Glutamatergic neuron (in vitro differentiated cells): ENCODE results near the gene COL19A1. TPM values are rescaled to one million over a fixed set of nuclear protein-coding genes. Genes with fewer than 3 reads are reported as not detected.
"Not testable (repeated sequence)": the region's sequence is repeated elsewhere in the genome, so short reads cannot be mapped to it uniquely, and the experiment has no call there.

Experiments
- DNase-seq: peaks from one replicate; pipeline ENCODE4 v3.0.0; 2022
- H3K27ac Mint-ChIP-seq: one replicate; pipeline ENCODE4 v1.8.0; 2020; ENCODE audit warnings: mild to moderate bottlenecking, mixed read lengths, inconsistent platforms; ENCODE audit not compliant: unreplicated experiment
- H3K27me3 Mint-ChIP-seq: one replicate; pipeline ENCODE4 v1.8.0; 2020; ENCODE audit warnings: mild to moderate bottlenecking, moderate library complexity, mixed read lengths, inconsistent platforms; ENCODE audit not compliant: unreplicated experiment
- H3K36me3 Mint-ChIP-seq: one replicate; pipeline ENCODE4 v1.8.0; 2020; ENCODE audit warnings: mild to moderate bottlenecking, mixed read lengths, inconsistent platforms; ENCODE audit not compliant: unreplicated experiment
- H3K4me1 Mint-ChIP-seq: one replicate; pipeline ENCODE4 v1.8.0; 2020; ENCODE audit warnings: mild to moderate bottlenecking, low read depth, mixed read lengths, inconsistent platforms; ENCODE audit not compliant: unreplicated experiment
- H3K4me3 Mint-ChIP-seq: one replicate; pipeline ENCODE4 v1.8.0; 2020; ENCODE audit warnings: mild to moderate bottlenecking, mixed read lengths, inconsistent platforms; ENCODE audit not compliant: unreplicated experiment
- H3K9me3 Mint-ChIP-seq: one replicate; pipeline ENCODE4 v1.8.0; 2020; ENCODE audit warnings: mild to moderate bottlenecking, moderate library complexity, mixed read lengths, inconsistent platforms; ENCODE audit not compliant: unreplicated experiment
- total RNA-seq: library from RNA; stranded (reverse); fragmentation: NEBNext Ultra II Directional; extraction: Animal tissue kit (Norgen Biotek cat#: 25700); gene quantifications from one replicate; pipeline ENCODE4 v1.2.1, GENCODE V29; 2021; ENCODE audit not compliant: unreplicated experiment
- TF ChIP-seq, protein P1 (sequence below): fragments of 200-600 bp; sonication (generic); IDR thresholded peaks from one replicate; pipeline ENCODE4 v1.5.0; 2021; ENCODE audit not compliant: partially characterized antibody, unreplicated experiment

Gene COL19A1
- total RNA-seq, 1 donor from 2014 or later = 0.78 TPM

- Mint-ChIP-seq H3K27me3 (peaks cover 2% of the 10 kb centered on the region), H3K27ac (peak overlapping the region; percentile 73), H3K4me1 (peaks cover 33% of the 10 kb centered on the region), H3K9me3 (peaks cover 6% of the 10 kb centered on the region), H3K36me3 (no peaks in the 10 kb centered on the region), H3K4me3 (no peak overlapping the region)
- DNase-seq = no peak
- TF ChIP-seq, protein P1, sequence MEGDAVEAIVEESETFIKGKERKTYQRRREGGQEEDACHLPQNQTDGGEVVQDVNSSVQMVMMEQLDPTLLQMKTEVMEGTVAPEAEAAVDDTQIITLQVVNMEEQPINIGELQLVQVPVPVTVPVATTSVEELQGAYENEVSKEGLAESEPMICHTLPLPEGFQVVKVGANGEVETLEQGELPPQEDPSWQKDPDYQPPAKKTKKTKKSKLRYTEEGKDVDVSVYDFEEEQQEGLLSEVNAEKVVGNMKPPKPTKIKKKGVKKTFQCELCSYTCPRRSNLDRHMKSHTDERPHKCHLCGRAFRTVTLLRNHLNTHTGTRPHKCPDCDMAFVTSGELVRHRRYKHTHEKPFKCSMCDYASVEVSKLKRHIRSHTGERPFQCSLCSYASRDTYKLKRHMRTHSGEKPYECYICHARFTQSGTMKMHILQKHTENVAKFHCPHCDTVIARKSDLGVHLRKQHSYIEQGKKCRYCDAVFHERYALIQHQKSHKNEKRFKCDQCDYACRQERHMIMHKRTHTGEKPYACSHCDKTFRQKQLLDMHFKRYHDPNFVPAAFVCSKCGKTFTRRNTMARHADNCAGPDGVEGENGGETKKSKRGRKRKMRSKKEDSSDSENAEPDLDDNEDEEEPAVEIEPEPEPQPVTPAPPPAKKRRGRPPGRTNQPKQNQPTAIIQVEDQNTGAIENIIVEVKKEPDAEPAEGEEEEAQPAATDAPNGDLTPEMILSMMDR = no peak
Measured at GRCh38 chr6:69957985-69958559, 91.7 kb downstream of the COL19A1 start.

GRCh38 chr6:69958978-69959377, 92.6 kb downstream of the COL19A1 start:
- Mint-ChIP-seq H3K27ac (no peak overlapping the region), H3K36me3 (no peaks in the 10 kb centered on the region), H3K9me3 (peaks cover 5% of the 10 kb centered on the region), H3K4me1 (peaks cover 26% of the 10 kb centered on the region), H3K27me3 (no peaks in the 10 kb centered on the region), H3K4me3 (no peak overlapping the region)
- TF ChIP-seq, protein P1 = no peak
- no peak for DNase-seq

- not testable (repeated sequence) for H3K9me3 Mint-ChIP-seq, H3K27me3 Mint-ChIP-seq, H3K36me3 Mint-ChIP-seq, DNase-seq, H3K4me3 Mint-ChIP-seq
- Mint-ChIP-seq H3K27ac (peak overlapping the region; percentile 87), H3K4me1 (peaks cover 13% of the 10 kb centered on the region)
Measured at GRCh38 chr6:69965974-69966373, 99.6 kb downstream of the COL19A1 start.

- DNase-seq = no peak
Measured at GRCh38 chr6:69973138-69973537, 106.8 kb downstream of the COL19A1 start.

GRCh38 chr6:69973763-69974162, 107.4 kb downstream of the COL19A1 start:
- H3K9me3 Mint-ChIP-seq = no peaks in the 10 kb centered on the region

More at GRCh38 chr6:69973138-69973537, 106.8 kb downstream of the COL19A1 start:
- H3K9me3 Mint-ChIP-seq = no peaks in the 10 kb centered on the region
- H3K27me3 Mint-ChIP-seq = peaks cover 5% of the 10 kb centered on the region
- H3K4me3 Mint-ChIP-seq = no peak overlapping the region
- H3K4me1 Mint-ChIP-seq = peaks cover 12% of the 10 kb centered on the region
- TF ChIP-seq, protein P1 = no peak
- H3K36me3 Mint-ChIP-seq = no peaks in the 10 kb centered on the region
- H3K27ac Mint-ChIP-seq = no peak overlapping the region

More at GRCh38 chr6:69973763-69974162, 107.4 kb downstream of the COL19A1 start:
- peaks cover 12% of the 10 kb centered on the region for H3K4me1 Mint-ChIP-seq
- no peak overlapping the region for H3K4me3 Mint-ChIP-seq
- peaks cover 5% of the 10 kb centered on the region for H3K27me3 Mint-ChIP-seq
- no peak for DNase-seq
- no peaks in the 10 kb centered on the region for H3K36me3 Mint-ChIP-seq
- TF ChIP-seq, protein P1 = no peak
- no peak overlapping the region for H3K27ac Mint-ChIP-seq
